Spleen (tissue), 11 donors: ENCODE measurements around the gene GALNT13. TPM values are rescaled to one million over a fixed set of nuclear protein-coding genes. Genes with fewer than 3 reads are reported as not detected.

Experiments used
- DNase-seq: peaks from one replicate; pipeline ENCODE4 v3.0.0-alpha.2; 2020
- H3K27ac ChIP-seq, 8 donors: fragments of 200-600 bp; sonication (generic) in 7 of 8; 1 replicate in 4 of 8; 2 replicates in 4 of 8; pipeline versions ENCODE4 v1.5.0 to v1.8.0; 2016 to 2021; ENCODE audit warnings: inconsistent platforms in 4 of 8, mild to moderate bottlenecking in 4 of 8, moderate library complexity in 1 of 8
- H3K27me3 ChIP-seq, 7 donors: fragments of 200-600 bp; sonication (generic) in 6 of 7; replicated peaks in 1 of 7; 1 replicate in 4 of 7; 2 replicates in 3 of 7; pipeline versions ENCODE4 v1.5.0 to v1.8.0; 2016 to 2021; ENCODE audit warnings: inconsistent platforms in 3 of 7, mild to moderate bottlenecking in 1 of 7
- H3K36me3 ChIP-seq, 6 donors: fragments of 200-600 bp; sonication (generic) in 5 of 6; 1 replicate in 4 of 6; 2 replicates in 2 of 6; pipeline versions ENCODE4 v1.5.0 to v1.8.0; 2016 to 2021; ENCODE audit warnings: inconsistent platforms in 2 of 6
- H3K4me1 ChIP-seq, 6 donors: fragments of 200-600 bp; sonication (generic) in 5 of 6; 1 replicate in 3 of 6; 2 replicates in 3 of 6; pipeline versions ENCODE4 v1.5.0 to v1.8.0; 2016 to 2021; ENCODE audit warnings: inconsistent platforms in 3 of 6
- H3K4me3 ChIP-seq, 8 donors: fragments of 200-600 bp; sonication (generic) in 7 of 8; 1 replicate in 4 of 8; 2 replicates in 4 of 8; pipeline versions ENCODE4 v1.5.0 to v1.8.0; 2016 to 2021; ENCODE audit warnings: inconsistent platforms in 4 of 8, mild to moderate bottlenecking in 4 of 8, moderate library complexity in 2 of 8
- H3K9me3 ChIP-seq, 8 donors: fragments of 200-600 bp; sonication (generic) in 7 of 8; 1 replicate in 4 of 8; 2 replicates in 4 of 8; pipeline versions ENCODE4 v1.5.0 to v1.8.0; 2016 to 2021; ENCODE audit warnings: inconsistent platforms in 4 of 8
- CTCF ChIP-seq, 11 experiments: fragments of 200-600 bp in 7 of 11; fragments of 450-650 bp in 4 of 11; sonication (generic) in 4 of 11; IDR thresholded peaks in 8 of 11; conservative IDR thresholded peaks in 3 of 11; 1 replicate in 7 of 11; 2 replicates in 4 of 11; pipeline versions ENCODE4 v1.4.0 to v1.8.0; 2016 to 2021; ENCODE audit warnings: antibody characterized with exemption in 11 of 11, inconsistent platforms in 4 of 11, mild to moderate bottlenecking in 1 of 11
- POLR2A ChIP-seq, 3 donors: fragments of 450-650 bp; IDR thresholded peaks; one replicate each; pipeline ENCODE4 v1.5.1; 2017; ENCODE audit warnings: antibody characterized with exemption in 3 of 3, mild to moderate bottlenecking in 1 of 3
- POLR2AphosphoS5 ChIP-seq, 3 donors: sonication (generic); formaldehyde crosslinking; IDR thresholded peaks; one replicate each; pipeline ENCODE4 v1.5.1; 2017; ENCODE audit warnings: antibody characterized with exemption in 3 of 3
- WGBS, 5 donors: extraction: QIAGEN DNeasy Blood & Tissue Kit in 3 of 5; methylation state at CpG; one replicate each; pipeline versions ENCODE4 v1.1.5 to v1.1.7; 2013 to 2018; 5-methylcytosine and 5-hydroxymethylcytosine counted together
- intact Hi-C: fragments of 100-400 bp; cut with DNase I; formaldehyde crosslinking; loops from one replicate; pipeline ENCODE4 v1.15.0; 2023; ENCODE audit warnings: low total_unique reads
- polyA plus RNA-seq, 3 donors: library from polyadenylated mRNA; stranded (reverse); fragments of 200-250 nt; gene quantifications; one replicate each; pipeline ENCODE4 v1.2.1, GENCODE V29; 2013
- total RNA-seq, 7 donors: library from RNA; depleted of rRNA in 3 of 7; stranded (reverse); fragments of >200 nt in 3 of 7; fragmentation: NEBNext Ultra II Directional in 4 of 7; extraction: Animal tissue kit (Norgen Biotek cat#: 25700) in 4 of 7; gene quantifications; one replicate each; pipeline versions ENCODE4 v1.1.0 to v1.2.1, GENCODE V29; 2016 to 2021
- donor health status: healthy with polysubstance abuse.
- donor health status: DM: no; HTN: no; CAD: no; lungs with moderate emphysema.
- donor health status: DM: no; HTN: no; CAD: no.
- donor health status: Bipolar disorder and iron deficiency.
- donor health status: healthy.
- donor health status: DM: no; HTN: no; CAD: no.
- donor health status: DM: yes; HTN: yes; CAD: no.

GALNT13 gene
- total and polyA plus RNA-seq, 10 donors = 0.02 to 0.61 (median 0.11) TPM; not detected in 6

GRCh38 chr2:154182008-154182407 is 310.3 kb downstream of the GALNT13 start:
- intact Hi-C loops = no loop called here
- Histone ChIP-seq H3K4me1 (no peaks in the 10 kb centered on the region), H3K27ac (no peak overlapping the region), H3K4me3 (no peak overlapping the region), H3K36me3 (no peaks in the 10 kb centered on the region), H3K9me3 (peaks cover 0 to 39% (median 26%) of the 10 kb centered on the region in 8 donors), H3K27me3 (no peaks in the 10 kb centered on the region)
- TF ChIP-seq CTCF (IDR thresholded peaks at IDR 0.05 in 8 of 11, conservative IDR thresholded peaks at IDR 0.05 in 3 of 11) (no peak), POLR2A (IDR thresholded peaks at IDR 0.05) (no peak), POLR2AphosphoS5 (IDR thresholded peaks at IDR 0.05) (no peak)
- no peak for DNase-seq
- 89 to 94% (median 92%) methylated on average over 5 of the region's 5 CpGs for WGBS, 5 donors

GRCh38 chr2:154187948-154188347 is 316.2 kb downstream of the GALNT13 start:
- Histone ChIP-seq H3K9me3 (peaks cover 0 to 52% (median 26%) of the 10 kb centered on the region in 8 donors), H3K36me3 (no peaks in the 10 kb centered on the region), H3K4me3 (no peak overlapping the region), H3K27ac (no peak overlapping the region), H3K4me1 (no peaks in the 10 kb centered on the region), H3K27me3 (no peaks in the 10 kb centered on the region)
- TF ChIP-seq CTCF (IDR thresholded peaks at IDR 0.05 in 8 of 11, conservative IDR thresholded peaks at IDR 0.05 in 3 of 11) = no peak
- TF ChIP-seq POLR2AphosphoS5 (IDR thresholded peaks at IDR 0.05) = no peak
- no peak for TF ChIP-seq POLR2A (IDR thresholded peaks at IDR 0.05)
- intact Hi-C loops = no loop called here
- WGBS, 5 donors = 45 to 75% (median 66%) methylated on average over 2 of the region's 2 CpGs
- DNase-seq = no peak

- no peaks in the 10 kb centered on the region for H3K4me1 ChIP-seq
- peaks cover 0 to 36% (median 17%) of the 10 kb centered on the region in 8 donors for H3K9me3 ChIP-seq
- intact Hi-C loops = no loop called here
- 72 to 92% (median 86%) methylated on average over 2 of the region's 2 CpGs for WGBS, 5 donors
- H3K36me3 ChIP-seq = no peaks in the 10 kb centered on the region
- no peaks in the 10 kb centered on the region for H3K27me3 ChIP-seq
- no peak overlapping the region for H3K4me3 ChIP-seq
- no peak for DNase-seq
- no peak overlapping the region for H3K27ac ChIP-seq
- TF ChIP-seq POLR2AphosphoS5 (IDR thresholded peaks at IDR 0.05) = no peak
- TF ChIP-seq CTCF (IDR thresholded peaks at IDR 0.05 in 8 of 11, conservative IDR thresholded peaks at IDR 0.05 in 3 of 11) = no peak
- no peak for TF ChIP-seq POLR2A (IDR thresholded peaks at IDR 0.05)
Observed at GRCh38 chr2:154189953-154190352, 318.2 kb downstream of the GALNT13 start.

GRCh38 chr2:154193246-154193645 is 321.5 kb downstream of the GALNT13 start:
- no peak for DNase-seq
- 55 to 89% (median 70%) methylated on average over 2 of the region's 2 CpGs for WGBS, 5 donors
- no peak overlapping the region for H3K27ac ChIP-seq
- peaks cover 0 to 7% (median 0%) of the 10 kb centered on the region in 8 donors for H3K9me3 ChIP-seq
- H3K4me3 ChIP-seq = no peak overlapping the region
- H3K4me1 ChIP-seq = no peaks in the 10 kb centered on the region
- no peaks in the 10 kb centered on the region for H3K36me3 ChIP-seq
- intact Hi-C loops = no loop called here
- H3K27me3 ChIP-seq = no peaks in the 10 kb centered on the region
- TF ChIP-seq POLR2AphosphoS5 (IDR thresholded peaks at IDR 0.05) = no peak
- no peak for TF ChIP-seq POLR2A (IDR thresholded peaks at IDR 0.05)
- TF ChIP-seq CTCF (IDR thresholded peaks at IDR 0.05 in 8 of 11, conservative IDR thresholded peaks at IDR 0.05 in 3 of 11) = no peak
